GM21447 (cell line): ENCODE results near the gene DCAKD.

Experiments used
- ATAC-seq: cut with Tn5 transposase; IDR thresholded peaks from one replicate; pipeline ENCODE4 v1.9.1; 2021; ENCODE audit not compliant: unreplicated experiment

Gene DCAKD

GRCh38 chr17:44977065-44977464, 74.4 kb downstream of the DCAKD start:
- no peak for ATAC-seq

- ATAC-seq: no peak
These were observed 75.2 kb downstream of the DCAKD start for GRCh38 chr17:44976206-44976605.
